ENCODE results near the gene EMB. TPM values are rescaled to one million over a fixed set of nuclear protein-coding genes. Genes with fewer than 3 reads are reported as not detected.

Gene EMB, protein sequence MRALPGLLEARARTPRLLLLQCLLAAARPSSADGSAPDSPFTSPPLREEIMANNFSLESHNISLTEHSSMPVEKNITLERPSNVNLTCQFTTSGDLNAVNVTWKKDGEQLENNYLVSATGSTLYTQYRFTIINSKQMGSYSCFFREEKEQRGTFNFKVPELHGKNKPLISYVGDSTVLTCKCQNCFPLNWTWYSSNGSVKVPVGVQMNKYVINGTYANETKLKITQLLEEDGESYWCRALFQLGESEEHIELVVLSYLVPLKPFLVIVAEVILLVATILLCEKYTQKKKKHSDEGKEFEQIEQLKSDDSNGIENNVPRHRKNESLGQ
- 10 to 100 TPM; 16.0 to 58.5 (median 32.2) TPM for total RNA-seq

- TF ChIP-seq, protein P1, sequence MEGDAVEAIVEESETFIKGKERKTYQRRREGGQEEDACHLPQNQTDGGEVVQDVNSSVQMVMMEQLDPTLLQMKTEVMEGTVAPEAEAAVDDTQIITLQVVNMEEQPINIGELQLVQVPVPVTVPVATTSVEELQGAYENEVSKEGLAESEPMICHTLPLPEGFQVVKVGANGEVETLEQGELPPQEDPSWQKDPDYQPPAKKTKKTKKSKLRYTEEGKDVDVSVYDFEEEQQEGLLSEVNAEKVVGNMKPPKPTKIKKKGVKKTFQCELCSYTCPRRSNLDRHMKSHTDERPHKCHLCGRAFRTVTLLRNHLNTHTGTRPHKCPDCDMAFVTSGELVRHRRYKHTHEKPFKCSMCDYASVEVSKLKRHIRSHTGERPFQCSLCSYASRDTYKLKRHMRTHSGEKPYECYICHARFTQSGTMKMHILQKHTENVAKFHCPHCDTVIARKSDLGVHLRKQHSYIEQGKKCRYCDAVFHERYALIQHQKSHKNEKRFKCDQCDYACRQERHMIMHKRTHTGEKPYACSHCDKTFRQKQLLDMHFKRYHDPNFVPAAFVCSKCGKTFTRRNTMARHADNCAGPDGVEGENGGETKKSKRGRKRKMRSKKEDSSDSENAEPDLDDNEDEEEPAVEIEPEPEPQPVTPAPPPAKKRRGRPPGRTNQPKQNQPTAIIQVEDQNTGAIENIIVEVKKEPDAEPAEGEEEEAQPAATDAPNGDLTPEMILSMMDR (IDR thresholded peaks at IDR 0.05; ENCODE audit: low read depth), result no peak
Observed at GRCh38 chr5:50440651-50441492, at the start of gene EMB. Gene EMB (minus strand): TSS chr5:50441288. CDS start chr5:50441151, 137 bp downstream.

DNA sequence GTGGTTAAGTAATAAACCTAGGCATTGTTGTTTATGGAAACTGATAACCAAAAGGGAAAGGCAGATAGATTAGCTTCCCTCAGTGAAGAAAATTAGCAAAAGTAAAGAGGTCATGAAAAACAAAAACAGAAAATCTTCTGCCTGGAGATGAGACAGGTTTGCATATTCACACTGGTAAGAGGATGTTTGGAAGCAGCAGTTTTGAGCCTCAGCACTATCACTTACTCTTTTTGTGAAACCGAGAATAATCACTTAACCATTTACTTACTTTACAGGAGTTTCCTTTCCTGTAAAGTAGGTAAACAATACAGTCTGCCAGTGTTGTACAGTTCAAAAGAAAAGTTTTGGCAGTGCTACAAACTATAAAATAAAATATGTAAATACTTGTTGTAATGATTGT lies 35.5 kb upstream of the EMB start:
- TF ChIP-seq, protein P1 (IDR thresholded peaks at IDR 0.05; ENCODE audit: low read depth), result no peak

- TF ChIP-seq, protein P1 (IDR thresholded peaks at IDR 0.05; ENCODE audit: low read depth), result no peak
Observed at GRCh38 chr5:50463726-50464125, 22.6 kb upstream of the EMB start.

DNA sequence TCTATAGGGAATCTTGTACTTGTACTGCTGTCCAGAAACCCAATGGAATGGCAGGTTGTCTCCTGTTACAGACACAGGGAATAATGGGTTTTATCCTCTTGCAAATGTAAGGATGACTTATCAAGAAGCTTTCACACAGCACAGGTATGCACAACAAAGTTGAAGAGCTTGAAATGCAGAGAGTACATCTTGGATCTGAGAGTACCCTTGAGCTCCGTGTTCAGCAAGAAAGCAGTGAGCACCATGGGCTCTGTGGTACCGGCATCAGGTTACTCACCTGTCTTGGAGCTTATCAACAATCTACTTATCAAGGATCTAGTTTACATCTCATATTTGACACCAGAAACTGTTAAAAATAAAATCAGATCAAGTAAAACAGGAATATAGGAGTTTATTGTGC lies 22.0 kb upstream of the EMB start:
- TF ChIP-seq, protein P1 (IDR thresholded peaks at IDR 0.05; ENCODE audit: low read depth), result no peak

- TF ChIP-seq, protein P1 (IDR thresholded peaks at IDR 0.05; ENCODE audit: low read depth), result no peak
Observed at GRCh38 chr5:50447941-50448340, 6.9 kb upstream of the EMB start.

- TF ChIP-seq, protein P1 (IDR thresholded peaks at IDR 0.05; ENCODE audit: low read depth), result no peak
Observed at GRCh38 chr5:50447228-50447627, 6.1 kb upstream of the EMB start.

- TF ChIP-seq, protein P1 (IDR thresholded peaks at IDR 0.05; ENCODE audit: low read depth), result no peak
Observed at GRCh38 chr5:50445296-50445949, 4.3 kb upstream of the EMB start.

Measured in subcutaneous adipose tissue (tissue), 4 donors.